IPS-11a (cell line): ENCODE data around the gene MYOM3.

Experiments used
- H3K4me3 ChIP-seq: one replicate; pipeline ENCODE4 v1.5.1; 2013; ENCODE audit warnings: low read depth, low read length, control low read depth

Gene MYOM3

GRCh38 chr1:24007079-24007478, 104.9 kb downstream of the MYOM3 start:
- no peak overlapping the region for H3K4me3 ChIP-seq
